ENCODE data around the gene XK. TPM values are rescaled to one million over a fixed set of nuclear protein-coding genes. Genes with fewer than 3 reads are reported as not detected.

Gene XK
- total and polyA plus RNA-seq, 2 experiments from 2014 or later: 0.29 to 1.5 TPM

DNA sequence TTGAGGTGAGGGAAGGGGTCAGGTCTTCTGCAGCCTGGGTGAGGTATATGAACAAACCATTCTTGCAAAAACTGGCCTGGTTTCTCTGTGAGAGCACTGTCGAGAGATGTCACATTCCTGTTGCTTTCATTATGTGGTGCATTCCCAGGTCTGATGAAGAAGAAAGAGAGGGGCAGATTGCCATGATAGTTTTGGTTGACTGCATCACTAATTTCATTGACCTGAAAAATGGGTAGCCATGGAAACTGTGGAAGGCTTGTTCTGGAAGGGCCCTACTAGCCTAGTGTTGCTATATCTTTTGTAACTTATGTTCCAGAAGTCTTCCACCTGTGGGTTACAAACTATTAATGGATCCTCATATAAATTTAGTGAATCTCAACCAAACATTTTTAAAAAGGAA is 61.4 kb downstream of the XK start:
- H3K27ac ChIP-seq (ENCODE audit: low read depth): no peak overlapping the region
- no peaks in the 10 kb centered on the region for H3K27me3 ChIP-seq (ENCODE audit: insufficient read depth)
- H3F3A ChIP-seq (replicated peaks; ENCODE audit: low read depth): no peaks in the 10 kb centered on the region
- no peaks in the 10 kb centered on the region for H4K20me1 ChIP-seq (replicated peaks; ENCODE audit: insufficient read depth)
- H3K9me3 Mint-ChIP-seq: no peaks in the 10 kb centered on the region
- no peaks in the 10 kb centered on the region for H3K79me2 ChIP-seq (replicated peaks; ENCODE audit: insufficient read depth)
- TF ChIP-seq EZH2 (IDR thresholded peaks at IDR 0.05; ENCODE audit: low read depth, unreplicated experiment) (no peak), CTCF (conservative IDR thresholded peaks at IDR 0.05; ENCODE audit: low read depth in 2 of 2) (no peak), EZH2phosphoT487 (IDR thresholded peaks at IDR 0.05; ENCODE audit: unreplicated experiment) (no peak), REST (IDR thresholded peaks at IDR 0.05; ENCODE audit: unreplicated experiment) (no peak), ZNF331 (CRISPR knock-in tag; IDR thresholded peaks at IDR 0.05; ENCODE audit: low read depth) (no peak), POLR2AphosphoS5 (IDR thresholded peaks at IDR 0.05; ENCODE audit: low read depth) (no peak), ETS1 (IDR thresholded peaks at IDR 0.05) (no peak), STAT1 (IDR thresholded peaks at IDR 0.05; ENCODE audit: unreplicated experiment) (no peak), CREB1 (CRISPR knock-in tag; IDR thresholded peaks at IDR 0.05; ENCODE audit: low read depth) (no peak), JUNB (IDR thresholded peaks at IDR 0.05; ENCODE audit: unreplicated experiment) (no peak), ZNF114 (CRISPR knock-in tag; IDR thresholded peaks at IDR 0.05) (no peak), NANOG (IDR thresholded peaks at IDR 0.05; ENCODE audit: borderline replicate concordance) (no peak)
- TF ChIP-seq, protein P1, sequence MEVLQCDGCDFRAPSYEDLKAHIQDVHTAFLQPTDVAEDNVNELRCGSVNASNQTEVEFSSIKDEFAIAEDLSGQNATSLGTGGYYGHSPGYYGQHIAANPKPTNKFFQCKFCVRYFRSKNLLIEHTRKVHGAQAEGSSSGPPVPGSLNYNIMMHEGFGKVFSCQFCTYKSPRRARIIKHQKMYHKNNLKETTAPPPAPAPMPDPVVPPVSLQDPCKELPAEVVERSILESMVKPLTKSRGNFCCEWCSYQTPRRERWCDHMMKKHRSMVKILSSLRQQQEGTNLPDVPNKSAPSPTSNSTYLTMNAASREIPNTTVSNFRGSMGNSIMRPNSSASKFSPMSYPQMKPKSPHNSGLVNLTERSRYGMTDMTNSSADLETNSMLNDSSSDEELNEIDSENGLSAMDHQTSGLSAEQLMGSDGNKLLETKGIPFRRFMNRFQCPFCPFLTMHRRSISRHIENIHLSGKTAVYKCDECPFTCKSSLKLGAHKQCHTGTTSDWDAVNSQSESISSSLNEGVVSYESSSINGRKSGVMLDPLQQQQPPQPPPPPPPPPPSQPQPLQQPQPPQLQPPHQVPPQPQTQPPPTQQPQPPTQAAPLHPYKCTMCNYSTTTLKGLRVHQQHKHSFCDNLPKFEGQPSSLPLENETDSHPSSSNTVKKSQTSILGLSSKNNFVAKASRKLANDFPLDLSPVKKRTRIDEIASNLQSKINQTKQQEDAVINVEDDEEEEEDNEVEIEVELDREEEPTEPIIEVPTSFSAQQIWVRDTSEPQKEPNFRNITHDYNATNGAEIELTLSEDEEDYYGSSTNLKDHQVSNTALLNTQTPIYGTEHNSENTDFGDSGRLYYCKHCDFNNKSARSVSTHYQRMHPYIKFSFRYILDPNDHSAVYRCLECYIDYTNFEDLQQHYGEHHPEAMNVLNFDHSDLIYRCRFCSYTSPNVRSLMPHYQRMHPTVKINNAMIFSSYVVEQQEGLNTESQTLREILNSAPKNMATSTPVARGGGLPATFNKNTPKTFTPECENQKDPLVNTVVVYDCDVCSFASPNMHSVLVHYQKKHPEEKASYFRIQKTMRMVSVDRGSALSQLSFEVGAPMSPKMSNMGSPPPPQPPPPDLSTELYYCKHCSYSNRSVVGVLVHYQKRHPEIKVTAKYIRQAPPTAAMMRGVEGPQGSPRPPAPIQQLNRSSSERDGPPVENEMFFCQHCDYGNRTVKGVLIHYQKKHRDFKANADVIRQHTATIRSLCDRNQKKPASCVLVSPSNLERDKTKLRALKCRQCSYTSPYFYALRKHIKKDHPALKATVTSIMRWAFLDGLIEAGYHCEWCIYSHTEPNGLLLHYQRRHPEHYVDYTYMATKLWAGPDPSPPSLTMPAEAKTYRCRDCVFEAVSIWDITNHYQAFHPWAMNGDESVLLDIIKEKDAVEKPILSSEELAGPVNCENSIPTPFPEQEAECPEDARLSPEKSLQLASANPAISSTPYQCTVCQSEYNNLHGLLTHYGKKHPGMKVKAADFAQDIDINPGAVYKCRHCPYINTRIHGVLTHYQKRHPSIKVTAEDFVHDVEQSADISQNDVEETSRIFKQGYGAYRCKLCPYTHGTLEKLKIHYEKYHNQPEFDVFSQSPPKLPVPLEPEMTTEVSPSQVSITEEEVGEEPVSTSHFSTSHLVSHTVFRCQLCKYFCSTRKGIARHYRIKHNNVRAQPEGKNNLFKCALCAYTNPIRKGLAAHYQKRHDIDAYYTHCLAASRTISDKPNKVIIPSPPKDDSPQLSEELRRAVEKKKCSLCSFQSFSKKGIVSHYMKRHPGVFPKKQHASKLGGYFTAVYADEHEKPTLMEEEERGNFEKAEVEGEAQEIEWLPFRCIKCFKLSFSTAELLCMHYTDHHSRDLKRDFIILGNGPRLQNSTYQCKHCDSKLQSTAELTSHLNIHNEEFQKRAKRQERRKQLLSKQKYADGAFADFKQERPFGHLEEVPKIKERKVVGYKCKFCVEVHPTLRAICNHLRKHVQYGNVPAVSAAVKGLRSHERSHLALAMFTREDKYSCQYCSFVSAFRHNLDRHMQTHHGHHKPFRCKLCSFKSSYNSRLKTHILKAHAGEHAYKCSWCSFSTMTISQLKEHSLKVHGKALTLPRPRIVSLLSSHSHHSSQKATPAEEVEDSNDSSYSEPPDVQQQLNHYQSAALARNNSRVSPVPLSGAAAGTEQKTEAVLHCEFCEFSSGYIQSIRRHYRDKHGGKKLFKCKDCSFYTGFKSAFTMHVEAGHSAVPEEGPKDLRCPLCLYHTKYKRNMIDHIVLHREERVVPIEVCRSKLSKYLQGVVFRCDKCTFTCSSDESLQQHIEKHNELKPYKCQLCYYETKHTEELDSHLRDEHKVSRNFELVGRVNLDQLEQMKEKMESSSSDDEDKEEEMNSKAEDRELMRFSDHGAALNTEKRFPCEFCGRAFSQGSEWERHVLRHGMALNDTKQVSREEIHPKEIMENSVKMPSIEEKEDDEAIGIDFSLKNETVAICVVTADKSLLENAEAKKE (CRISPR knock-in tag; IDR thresholded peaks at IDR 0.05): no peak
- no peaks in the 10 kb centered on the region for H3K4me1 Mint-ChIP-seq
- H3K9me2 ChIP-seq (ENCODE audit: insufficient read depth): no peaks in the 10 kb centered on the region
- H3K4me3 Mint-ChIP-seq: no peak overlapping the region
- H3K36me3 ChIP-seq (ENCODE audit: insufficient read depth): no peaks in the 10 kb centered on the region
- no peaks in the 10 kb centered on the region for H3K4me1 ChIP-seq (ENCODE audit: insufficient read depth)
- ATAC-seq: no peak
- H3K36me3 Mint-ChIP-seq (ENCODE audit: low read depth): no peaks in the 10 kb centered on the region
- DNase-seq (ENCODE audit: low spot score): no peak
- H3K4me3 ChIP-seq: no peak overlapping the region
- H3K27ac Mint-ChIP-seq: no peak overlapping the region
- H3K27me3 Mint-ChIP-seq (ENCODE audit: insufficient read depth, low read depth, poor library complexity): peaks cover 3% of the 10 kb centered on the region
- no peak overlapping the region for H2AFZ ChIP-seq
- H3K4me2 ChIP-seq: no peak overlapping the region

Data from GM23338 (cell line).